ENCODE results near the gene OR6B1.

Gene OR6B1

GRCh38 chr7:144018065-144018464 lies 17.9 kb downstream of the OR6B1 start:
- no peak overlapping the region for H3K27ac ChIP-seq
- no peak for TF ChIP-seq CTCF (IDR thresholded peaks at IDR 0.05)
- TF ChIP-seq ZFX (IDR thresholded peaks at IDR 0.05; ENCODE audit: borderline replicate concordance), result no peak

GRCh38 chr7:144019457-144019856 lies 19.3 kb downstream of the OR6B1 start:
- TF ChIP-seq CTCF (IDR thresholded peaks at IDR 0.05) (no peak), ZFX (IDR thresholded peaks at IDR 0.05; ENCODE audit: borderline replicate concordance) (no peak)

GRCh38 chr7:144020340-144020739 lies 20.2 kb downstream of the OR6B1 start:
- TF ChIP-seq ZFX (IDR thresholded peaks at IDR 0.05; ENCODE audit: borderline replicate concordance) (no peak), CTCF (IDR thresholded peaks at IDR 0.05) (no peak)
- H3K27ac ChIP-seq, result no peak overlapping the region

More at GRCh38 chr7:144019457-144019856, 19.3 kb downstream of the OR6B1 start:
- H3K27ac ChIP-seq, result no peak overlapping the region

GRCh38 chr7:144022169-144022568 lies 22.0 kb downstream of the OR6B1 start:
- H3K27ac ChIP-seq, result no peak overlapping the region
- no peak for TF ChIP-seq ZFX (IDR thresholded peaks at IDR 0.05; ENCODE audit: borderline replicate concordance)
- no peak for TF ChIP-seq CTCF (IDR thresholded peaks at IDR 0.05)

- no peak overlapping the region for H3K27ac ChIP-seq
- TF ChIP-seq ZFX (IDR thresholded peaks at IDR 0.05; ENCODE audit: borderline replicate concordance) (no peak), CTCF (IDR thresholded peaks at IDR 0.05) (no peak)
These were observed 23.2 kb downstream of the OR6B1 start for GRCh38 chr7:144023171-144023827.

GRCh38 chr7:144024213-144024612 lies 24.1 kb downstream of the OR6B1 start:
- TF ChIP-seq ZFX (IDR thresholded peaks at IDR 0.05; ENCODE audit: borderline replicate concordance) (no peak), CTCF (IDR thresholded peaks at IDR 0.05) (no peak)
- H3K27ac ChIP-seq, result no peak overlapping the region

GRCh38 chr7:144026203-144026883 lies 26.2 kb downstream of the OR6B1 start:
- no peak for TF ChIP-seq ZFX (IDR thresholded peaks at IDR 0.05; ENCODE audit: borderline replicate concordance)
- TF ChIP-seq CTCF (IDR thresholded peaks at IDR 0.05), result no peak
- H3K27ac ChIP-seq, result no peak overlapping the region

Measured in 22Rv1 (cell line).